Nephron progenitor cell (in vitro differentiated cells): ENCODE measurements around the gene ITGAX.

Experiments
- DNase-seq: peaks from one replicate; pipeline ENCODE4 v3.0.0; 2021
- H3K27ac Mint-ChIP-seq: 2 replicates; pipeline ENCODE4 v1.8.0; 2021; ENCODE audit warnings: mild to moderate bottlenecking, moderate library complexity, mixed read lengths
- H3K27me3 Mint-ChIP-seq: 2 replicates; pipeline ENCODE4 v1.8.0; 2021; ENCODE audit warnings: mild to moderate bottlenecking, low read depth, mixed read lengths; ENCODE audit not compliant: poor library complexity
- H3K36me3 Mint-ChIP-seq: 2 replicates; pipeline ENCODE4 v1.8.0; 2021; ENCODE audit warnings: low read depth, mixed read lengths
- H3K4me1 Mint-ChIP-seq: 2 replicates; pipeline ENCODE4 v1.8.0; 2021; ENCODE audit warnings: mixed read lengths
- H3K4me3 Mint-ChIP-seq: 2 replicates; pipeline ENCODE4 v1.8.0; 2021; ENCODE audit warnings: mild to moderate bottlenecking, moderate library complexity, mixed read lengths
- H3K9me3 Mint-ChIP-seq: 2 replicates; pipeline ENCODE4 v1.8.0; 2021; ENCODE audit warnings: mild to moderate bottlenecking, moderate library complexity, mixed read lengths
- CTCF ChIP-seq: fragments of 200-600 bp; sonication (generic); IDR thresholded peaks from 2 replicates; pipeline ENCODE4 v1.5.0; 2021; ENCODE audit warnings: antibody characterized with exemption

ITGAX gene

GRCh38 chr16:31386157-31386984 lies 31.4 kb downstream of the ITGAX start:
- Mint-ChIP-seq H3K4me3 (no peak overlapping the region), H3K9me3 (no peaks in the 10 kb centered on the region)
- TF ChIP-seq CTCF = no peak

GRCh38 chr16:31388535-31388934 lies 33.6 kb downstream of the ITGAX start:
- Mint-ChIP-seq H3K9me3 (no peaks in the 10 kb centered on the region), H3K36me3 (no peaks in the 10 kb centered on the region), H3K27ac (no peak overlapping the region), H3K4me3 (no peak overlapping the region), H3K27me3 (peaks cover 17% of the 10 kb centered on the region), H3K4me1 (peaks cover 7% of the 10 kb centered on the region)
- DNase-seq = no peak
- no peak for TF ChIP-seq CTCF

More at GRCh38 chr16:31386157-31386984, 31.4 kb downstream of the ITGAX start:
- H3K4me1 Mint-ChIP-seq = no peaks in the 10 kb centered on the region
- no peak overlapping the region for H3K27ac Mint-ChIP-seq
- DNase-seq = no peak
- H3K27me3 Mint-ChIP-seq = peaks cover 16% of the 10 kb centered on the region
- H3K36me3 Mint-ChIP-seq = no peaks in the 10 kb centered on the region

GRCh38 chr16:31390504-31391041 lies 35.6 kb downstream of the ITGAX start:
- TF ChIP-seq CTCF = no peak
- H3K4me1 Mint-ChIP-seq = peaks cover 7% of the 10 kb centered on the region
- DNase-seq = no peak
- H3K27me3 Mint-ChIP-seq = peaks cover 7% of the 10 kb centered on the region
- H3K4me3 Mint-ChIP-seq = no peak overlapping the region
- H3K9me3 Mint-ChIP-seq = no peaks in the 10 kb centered on the region
- no peak overlapping the region for H3K27ac Mint-ChIP-seq
- no peaks in the 10 kb centered on the region for H3K36me3 Mint-ChIP-seq

GRCh38 chr16:31393056-31393455 lies 38.1 kb downstream of the ITGAX start, which contains the start of gene ITGAD:
ITGAD (plus strand) TSS chr16:31393335; CDS start chr16:31393361, 26 bp downstream.
- H3K36me3 Mint-ChIP-seq = no peaks in the 10 kb centered on the region
- TF ChIP-seq CTCF = no peak
- DNase-seq = no peak
- H3K9me3 Mint-ChIP-seq = no peaks in the 10 kb centered on the region
- peaks cover 6% of the 10 kb centered on the region for H3K27me3 Mint-ChIP-seq
- H3K27ac Mint-ChIP-seq = peak within 1 kb of the TSS; percentile 47
- H3K4me3 Mint-ChIP-seq = no peak within 1 kb of the TSS
- peaks cover 7% of the 10 kb centered on the region for H3K4me1 Mint-ChIP-seq

- Mint-ChIP-seq H3K4me1 (peaks cover 7% of the 10 kb centered on the region), H3K9me3 (peaks cover 8% of the 10 kb centered on the region), H3K27me3 (peaks cover 6% of the 10 kb centered on the region), H3K36me3 (no peaks in the 10 kb centered on the region), H3K27ac (no peak overlapping the region), H3K4me3 (no peak overlapping the region)
- DNase-seq = no peak
- no peak for TF ChIP-seq CTCF
These were observed 40.7 kb downstream of the ITGAX start for GRCh38 chr16:31395647-31396046.
